ENCODE results near the gene CPSF4L. TPM values are rescaled to one million over a fixed set of nuclear protein-coding genes. Genes with fewer than 3 reads are reported as not detected.

The CPSF4L gene
- total RNA-seq, 1 donor from 2014 or later, result not detected

DNA sequence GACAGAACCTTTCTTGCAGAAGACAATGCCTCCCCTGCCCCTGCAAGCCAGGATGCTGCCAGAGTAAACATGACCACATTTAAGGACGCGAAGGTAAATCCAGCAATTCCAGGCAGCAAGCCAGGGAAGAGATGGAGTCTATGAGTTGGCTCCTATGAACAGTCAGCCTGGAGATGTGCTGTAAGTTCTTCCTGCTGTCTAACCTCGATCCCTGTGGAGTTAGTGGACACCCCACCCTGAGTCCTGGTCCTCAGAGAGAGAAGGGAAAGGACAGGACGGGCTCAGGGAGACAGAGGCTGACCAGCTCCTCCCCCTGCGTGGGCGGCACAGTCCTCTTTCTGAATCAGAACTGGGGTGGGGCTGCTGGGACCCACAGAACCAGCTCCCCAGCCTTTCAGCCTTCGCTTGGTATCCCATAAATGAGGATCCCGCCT, 25.2 kb upstream of the CPSF4L start:
- no peak overlapping the region for H3K4me3 ChIP-seq
- H3K27me3 ChIP-seq (ENCODE audit: low read depth), result no peaks in the 10 kb centered on the region
- TF ChIP-seq, protein P1, sequence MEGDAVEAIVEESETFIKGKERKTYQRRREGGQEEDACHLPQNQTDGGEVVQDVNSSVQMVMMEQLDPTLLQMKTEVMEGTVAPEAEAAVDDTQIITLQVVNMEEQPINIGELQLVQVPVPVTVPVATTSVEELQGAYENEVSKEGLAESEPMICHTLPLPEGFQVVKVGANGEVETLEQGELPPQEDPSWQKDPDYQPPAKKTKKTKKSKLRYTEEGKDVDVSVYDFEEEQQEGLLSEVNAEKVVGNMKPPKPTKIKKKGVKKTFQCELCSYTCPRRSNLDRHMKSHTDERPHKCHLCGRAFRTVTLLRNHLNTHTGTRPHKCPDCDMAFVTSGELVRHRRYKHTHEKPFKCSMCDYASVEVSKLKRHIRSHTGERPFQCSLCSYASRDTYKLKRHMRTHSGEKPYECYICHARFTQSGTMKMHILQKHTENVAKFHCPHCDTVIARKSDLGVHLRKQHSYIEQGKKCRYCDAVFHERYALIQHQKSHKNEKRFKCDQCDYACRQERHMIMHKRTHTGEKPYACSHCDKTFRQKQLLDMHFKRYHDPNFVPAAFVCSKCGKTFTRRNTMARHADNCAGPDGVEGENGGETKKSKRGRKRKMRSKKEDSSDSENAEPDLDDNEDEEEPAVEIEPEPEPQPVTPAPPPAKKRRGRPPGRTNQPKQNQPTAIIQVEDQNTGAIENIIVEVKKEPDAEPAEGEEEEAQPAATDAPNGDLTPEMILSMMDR (IDR thresholded peaks at IDR 0.05), result no peak
- no peaks in the 10 kb centered on the region for H3K9me3 ChIP-seq
- H3K36me3 ChIP-seq, result peaks cover 35% of the 10 kb centered on the region
- no peak for DNase-seq
- ATAC-seq, result no peak
- H3K4me1 ChIP-seq, result peaks cover 54% of the 10 kb centered on the region
- intact Hi-C loops (cut with DNase I), result no loop called here
- no peak overlapping the region for H3K27ac ChIP-seq

DNA sequence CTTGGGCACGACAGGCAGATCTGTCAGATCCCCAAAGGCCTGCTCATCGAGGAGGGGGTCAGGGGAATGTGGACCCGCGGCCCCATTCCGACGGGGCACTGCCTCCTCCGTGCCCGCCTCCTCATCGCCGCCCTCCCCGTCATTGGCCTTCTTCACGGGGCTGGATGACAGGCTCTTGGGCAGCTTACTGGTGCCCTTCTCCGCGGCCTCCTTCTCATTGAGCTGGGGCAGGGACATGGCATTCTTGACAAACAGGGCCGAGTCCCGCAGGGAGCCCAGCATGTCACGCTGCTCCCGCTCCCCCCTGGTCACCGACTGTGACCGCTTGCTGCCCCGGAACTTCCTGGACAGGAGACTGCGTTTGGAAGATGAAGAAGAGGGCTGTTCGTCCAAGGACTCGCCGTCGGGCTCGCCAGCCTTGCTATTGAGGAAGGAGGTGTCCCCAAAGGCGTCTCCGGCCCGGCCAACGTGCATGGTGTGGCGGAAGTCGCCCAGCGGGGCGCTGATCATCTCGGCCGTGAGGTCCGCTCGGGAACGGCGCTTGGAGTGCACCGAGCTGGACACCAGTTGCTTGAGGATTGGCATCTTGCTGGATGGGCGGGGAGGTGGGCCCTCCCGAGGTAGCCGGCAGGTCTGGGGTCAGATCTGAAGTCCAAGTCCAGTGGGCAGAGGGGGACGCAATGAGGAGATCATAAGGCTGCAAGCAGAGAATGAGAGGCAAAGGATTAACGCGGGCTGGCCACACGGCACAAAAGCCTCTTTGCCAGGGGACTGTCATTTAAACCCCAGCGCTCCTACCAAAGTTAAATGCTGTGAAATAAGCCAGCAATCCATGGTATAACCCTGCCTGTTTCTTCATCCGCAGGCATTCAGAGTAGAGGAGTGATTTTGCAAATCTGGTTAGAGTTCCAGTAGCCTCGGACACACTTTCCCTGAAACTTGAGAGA, 24.5 kb upstream of the CPSF4L start:
- intact Hi-C loops (cut with DNase I), result no loop called here
- DNase-seq, result no peak
- H3K9me3 ChIP-seq, result no peaks in the 10 kb centered on the region
- no peaks in the 10 kb centered on the region for H3K27me3 ChIP-seq (ENCODE audit: low read depth)
- H3K4me1 ChIP-seq, result peaks cover 47% of the 10 kb centered on the region
- no peak overlapping the region for H3K4me3 ChIP-seq
- ATAC-seq, result no peak
- TF ChIP-seq, protein P1 (IDR thresholded peaks at IDR 0.05), result no peak
- H3K27ac ChIP-seq, result no peak overlapping the region
- H3K36me3 ChIP-seq, result peaks cover 35% of the 10 kb centered on the region

DNA sequence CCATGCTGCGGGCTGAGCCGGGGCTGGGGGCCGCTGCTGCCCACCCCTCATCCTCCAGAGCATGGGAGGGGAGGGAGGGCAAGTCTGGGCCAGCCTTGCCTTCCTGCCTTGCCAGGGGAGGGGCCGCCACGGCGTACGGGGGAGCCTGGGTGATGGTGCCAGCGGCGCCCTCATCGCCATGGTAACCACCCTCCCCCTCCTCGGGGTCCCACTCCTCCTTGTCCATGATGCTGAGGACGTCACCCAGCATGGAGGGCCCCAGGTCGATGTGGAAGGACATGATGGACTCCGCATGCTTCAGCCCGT, 23.9 kb upstream of the CPSF4L start:
- H3K9me3 ChIP-seq, result no peaks in the 10 kb centered on the region
- H3K4me1 ChIP-seq, result peaks cover 40% of the 10 kb centered on the region
- no peaks in the 10 kb centered on the region for H3K27me3 ChIP-seq (ENCODE audit: low read depth)
- intact Hi-C loops (cut with DNase I), result no loop called here
- H3K4me3 ChIP-seq, result no peak overlapping the region
- peaks cover 35% of the 10 kb centered on the region for H3K36me3 ChIP-seq
- no peak for ATAC-seq
- DNase-seq, result no peak
- no peak overlapping the region for H3K27ac ChIP-seq
- TF ChIP-seq, protein P1 (IDR thresholded peaks at IDR 0.05), result no peak

DNA sequence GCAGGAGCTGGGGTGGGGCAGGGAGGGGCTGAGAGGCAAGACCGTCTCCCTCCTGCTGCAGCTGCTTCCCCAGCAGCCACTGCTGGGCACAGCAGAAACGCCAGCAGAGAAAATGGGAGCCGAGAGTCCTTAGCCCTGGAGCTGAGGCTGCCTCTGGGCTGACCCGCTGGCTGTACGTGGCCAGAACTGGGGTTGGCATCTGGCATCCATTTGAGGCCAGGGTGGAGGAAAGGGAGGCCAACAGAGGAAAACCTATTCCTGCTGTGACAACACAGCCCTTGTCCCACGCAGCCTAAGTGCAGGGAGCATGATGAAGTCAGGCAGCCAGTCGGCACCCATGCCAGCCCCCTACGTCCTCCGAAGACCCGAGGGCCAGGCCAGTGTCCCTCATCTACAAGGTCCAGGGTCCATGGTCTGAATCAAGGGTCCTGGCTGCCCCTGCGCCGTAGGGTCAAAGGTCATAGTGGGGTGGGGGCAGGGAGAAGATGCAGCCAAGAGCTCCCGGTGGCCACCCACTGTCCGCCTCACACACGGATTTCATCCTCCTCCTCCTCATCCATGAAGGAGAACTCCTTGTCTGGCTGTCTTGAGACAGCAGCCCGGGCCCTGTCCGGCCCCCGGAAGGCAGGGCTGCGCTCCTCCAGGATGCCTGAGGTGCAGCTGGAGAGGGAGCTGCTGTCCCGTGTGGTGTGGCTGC, 23.4 kb upstream of the CPSF4L start:
- H3K4me1 ChIP-seq, result peaks cover 35% of the 10 kb centered on the region
- DNase-seq (no peak), ATAC-seq (no peak)
- H3K27me3 ChIP-seq (ENCODE audit: low read depth), result no peaks in the 10 kb centered on the region
- TF ChIP-seq, protein P1 (IDR thresholded peaks at IDR 0.05), result no peak
- H3K36me3 ChIP-seq, result peaks cover 35% of the 10 kb centered on the region
- intact Hi-C loops (cut with DNase I), result no loop called here
- no peak overlapping the region for H3K4me3 ChIP-seq
- no peak overlapping the region for H3K27ac ChIP-seq
- no peaks in the 10 kb centered on the region for H3K9me3 ChIP-seq

DNA sequence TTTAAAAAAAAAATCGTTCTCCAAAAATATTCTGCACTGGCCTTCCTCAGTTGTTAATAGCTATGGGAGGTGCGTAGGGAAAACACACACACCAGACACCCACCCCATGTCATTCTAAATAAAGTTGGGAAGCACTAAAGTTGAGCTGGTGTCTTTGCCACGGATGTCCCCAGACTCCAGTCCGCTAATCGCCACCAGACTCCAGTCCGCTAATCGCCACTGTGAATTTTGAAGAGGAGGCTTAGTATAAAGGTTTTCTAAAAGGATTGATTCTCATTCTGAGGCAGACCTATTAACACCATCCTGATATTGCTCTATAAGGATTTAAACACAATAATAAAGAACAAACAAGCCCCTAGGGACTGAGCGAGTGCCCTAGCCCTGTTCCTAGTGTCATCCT, 22.7 kb upstream of the CPSF4L start:
- ATAC-seq (no peak), DNase-seq (no peak)
- intact Hi-C loops (cut with DNase I), result no loop called here
- H3K27me3 ChIP-seq (ENCODE audit: low read depth), result no peaks in the 10 kb centered on the region
- no peak overlapping the region for H3K4me3 ChIP-seq
- no peak overlapping the region for H3K27ac ChIP-seq
- TF ChIP-seq, protein P1 (IDR thresholded peaks at IDR 0.05), result no peak
- no peaks in the 10 kb centered on the region for H3K9me3 ChIP-seq
- peaks cover 30% of the 10 kb centered on the region for H3K4me1 ChIP-seq
- H3K36me3 ChIP-seq, result peaks cover 35% of the 10 kb centered on the region

All from lower lobe of right lung (tissue), 2 donors.